GM19324 (cell line): ENCODE data around the gene ZBTB18.

Experiments used
- ATAC-seq: cut with Tn5 transposase; IDR thresholded peaks from one replicate; pipeline ENCODE4 v1.9.1; 2021; ENCODE audit warnings: mild to moderate bottlenecking, moderate library complexity; ENCODE audit not compliant: unreplicated experiment, low FRiP score

Gene ZBTB18

GRCh38 chr1:244085891-244086290, 34.8 kb downstream of the ZBTB18 start:
- no peak for ATAC-seq

- ATAC-seq: no peak
Observed at GRCh38 chr1:244087021-244087560, 36.0 kb downstream of the ZBTB18 start.

GRCh38 chr1:244087611-244088010, 36.5 kb downstream of the ZBTB18 start:
- ATAC-seq: no peak

- ATAC-seq: no peak
Observed at GRCh38 chr1:244088161-244088560, 37.1 kb downstream of the ZBTB18 start.

- ATAC-seq: no peak
Observed at GRCh38 chr1:244089561-244089960, 38.5 kb downstream of the ZBTB18 start.

- no peak for ATAC-seq
Observed at GRCh38 chr1:244090645-244091044, 39.6 kb downstream of the ZBTB18 start.

- ATAC-seq: no peak
Observed at GRCh38 chr1:244092293-244092963, 41.3 kb downstream of the ZBTB18 start.

- ATAC-seq: no peak
Observed at GRCh38 chr1:244092964-244093638, 42.0 kb downstream of the ZBTB18 start.

- ATAC-seq: no peak
Observed at GRCh38 chr1:244094880-244095528, 43.9 kb downstream of the ZBTB18 start.

- no peak for ATAC-seq
Observed at GRCh38 chr1:244095529-244095911, 44.4 kb downstream of the ZBTB18 start.

- ATAC-seq: no peak
Observed at GRCh38 chr1:244096066-244096610, 45.1 kb downstream of the ZBTB18 start.

- ATAC-seq: no peak
Observed at GRCh38 chr1:244096691-244097090, 45.6 kb downstream of the ZBTB18 start.

GRCh38 chr1:244097523-244098405, 46.7 kb downstream of the ZBTB18 start:
- ATAC-seq: no peak

- no peak for ATAC-seq
Observed at GRCh38 chr1:244099258-244099930, 48.3 kb downstream of the ZBTB18 start.

GRCh38 chr1:244100276-244100675, 49.2 kb downstream of the ZBTB18 start:
- no peak for ATAC-seq

GRCh38 chr1:244100704-244101453, 49.8 kb downstream of the ZBTB18 start:
- ATAC-seq: no peak

GRCh38 chr1:244102046-244102445, 51.0 kb downstream of the ZBTB18 start:
- no peak for ATAC-seq

- no peak for ATAC-seq
Observed at GRCh38 chr1:244102468-244102867, 51.4 kb downstream of the ZBTB18 start.
